GM12891 (cell line): Measurements from ENCODE around the gene C17orf50.

Experiments
- PAX5 ChIP-seq: IDR thresholded peaks from 2 replicates; pipeline ENCODE4 v1.6.1; 2011; ENCODE audit warnings: low read length, moderate library complexity, mild to moderate bottlenecking; ENCODE audit not compliant: insufficient read depth, severe bottlenecking
- POLR2A ChIP-seq: IDR thresholded peaks from 2 replicates; pipeline ENCODE4 v1.6.1; 2011; ENCODE audit warnings: low read depth, low read length, control low read depth

DNA sequence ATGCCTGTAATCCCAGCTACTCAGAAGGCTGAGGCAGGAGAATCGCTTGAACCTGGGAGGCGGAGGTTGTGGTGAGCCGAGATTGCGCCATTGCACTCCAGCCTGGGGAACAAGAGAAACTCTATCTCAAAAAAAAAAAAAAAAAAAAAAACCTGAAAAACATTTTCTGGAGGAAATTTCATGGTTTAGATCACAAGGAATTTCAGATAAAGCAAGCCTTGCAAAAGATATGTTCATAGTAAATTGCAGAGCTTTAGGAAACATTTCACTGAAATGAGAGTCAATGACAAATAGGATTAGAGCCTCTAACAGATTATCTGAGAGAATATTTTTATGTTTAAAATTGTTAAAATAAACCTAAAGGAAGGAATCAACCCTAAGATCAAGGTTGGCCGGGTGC, 51.8 kb downstream of the C17orf50 start:
- no peak for TF ChIP-seq PAX5
- TF ChIP-seq POLR2A, result no peak
